K562 (cell line): ENCODE data around the gene CRYAB. TPM values are rescaled to one million over a fixed set of nuclear protein-coding genes. Genes with fewer than 3 reads are reported as not detected.

Source experiments
- ARHGAP35 ChIP-seq: fragments of 450-650 bp; IDR thresholded peaks from 2 replicates; pipeline ENCODE4 v1.6.1; 2018; ENCODE audit not compliant: partially characterized antibody
- ETS2 ChIP-seq: IDR thresholded peaks from 2 replicates; pipeline ENCODE4 v1.6.1; 2016; ENCODE audit warnings: borderline replicate concordance, missing genetic modification characterization, mild to moderate bottlenecking, moderate library complexity, missing compliant biosample characterization; ENCODE audit not compliant: poor library complexity, severe bottlenecking
- FOXP4 ChIP-seq: sonication (generic); formaldehyde crosslinking; IDR thresholded peaks from 2 replicates; pipeline ENCODE4 v1.8.0; 2022; ENCODE audit warnings: mild to moderate bottlenecking, missing genetic modification reagents, borderline replicate concordance
- KDM1A ChIP-seq, 2 experiments: fragments of 450-650 bp; IDR thresholded peaks; 2 replicates each; pipeline ENCODE4 v1.6.1; 2016; ENCODE audit warnings: mild to moderate bottlenecking in 2 of 2
- MEF2A ChIP-seq: IDR thresholded peaks from 2 replicates; pipeline ENCODE4 v1.6.1; 2011; ENCODE audit warnings: low read depth, mild to moderate bottlenecking, low read length, moderate library complexity; ENCODE audit not compliant: control insufficient read depth
- NCOR1 ChIP-seq: fragments of 450-650 bp; IDR thresholded peaks from 2 replicates; pipeline ENCODE4 v1.6.1; 2016; ENCODE audit warnings: mild to moderate bottlenecking, moderate library complexity
- NELFE ChIP-seq: IDR thresholded peaks from 2 replicates; pipeline ENCODE4 v1.6.1; 2011; ENCODE audit warnings: mild to moderate bottlenecking; ENCODE audit not compliant: insufficient read depth, insufficient read length
- NFE2L1 ChIP-seq: fragments of 450-650 bp; IDR thresholded peaks from 2 replicates; pipeline ENCODE4 v1.6.1; 2016; ENCODE audit warnings: missing genetic modification characterization, low read depth, mild to moderate bottlenecking, missing compliant biosample characterization, moderate library complexity, borderline replicate concordance
- NFXL1 ChIP-seq: fragments of 450-650 bp; formaldehyde crosslinking; IDR thresholded peaks from 2 replicates; pipeline ENCODE4 v1.4.0; 2021; ENCODE audit warnings: mild to moderate bottlenecking
- RBM34 ChIP-seq: fragments of 200-400 bp; formaldehyde crosslinking; IDR thresholded peaks from 2 replicates; pipeline ENCODE4 v1.6.1; 2018; ENCODE audit warnings: low read length, borderline replicate concordance; ENCODE audit not compliant: insufficient read depth
- SOX6 ChIP-seq: fragments of 450-650 bp; IDR thresholded peaks from 2 replicates; pipeline ENCODE4 v1.6.1; 2014; ENCODE audit warnings: mild to moderate bottlenecking
- SPI1 ChIP-seq: IDR thresholded peaks from 2 replicates; pipeline ENCODE4 v1.6.1; 2011; ENCODE audit warnings: low read depth, low read length, control low read depth, borderline replicate concordance
- SRSF1 ChIP-seq: fragments of 200-400 bp; formaldehyde crosslinking; IDR thresholded peaks from 2 replicates; pipeline ENCODE4 v1.6.1; 2017; ENCODE audit warnings: mild to moderate bottlenecking, low read depth, low read length, moderate library complexity
- SRSF9 ChIP-seq: fragments of 200-400 bp; formaldehyde crosslinking; IDR thresholded peaks from 2 replicates; pipeline ENCODE4 v1.6.1; 2017; ENCODE audit warnings: low read depth, low read length, borderline replicate concordance
- TCF15 ChIP-seq: fragments of 250-450 bp; sonication (Bioruptor Pico); IDR thresholded peaks from 2 replicates; pipeline ENCODE4 v1.8.0; 2022; ENCODE audit warnings: moderate library complexity, mild to moderate bottlenecking, inconsistent platforms
- TFAM ChIP-seq: fragments of 250-450 bp; sonication (Bioruptor Pico); conservative IDR thresholded peaks from 2 replicates; pipeline ENCODE4 v1.5.0; 2021; ENCODE audit warnings: mild to moderate bottlenecking, moderate library complexity
- ZNF407 ChIP-seq: fragments of 450-650 bp; IDR thresholded peaks from 2 replicates; pipeline ENCODE4 v1.6.1; 2016; ENCODE audit warnings: low read depth
- ZNF77 ChIP-seq: fragments of 250-450 bp; sonication (Bioruptor Pico); IDR thresholded peaks from 2 replicates; pipeline ENCODE4 v1.5.0; 2020
- polyA plus RNA-seq, 8 experiments: library from polyadenylated mRNA; depleted of rRNA in 4 of 8; stranded (reverse) in 5 of 8; unstranded in 3 of 8; fragments of >200 nt; fragmentation: Nextera tagmentation in 2 of 8; fragmentation: Illumina TruSeq in 1 of 8; extraction: Ambion mirVana in 2 of 8; extraction: Trizol in 1 of 8; gene quantifications; 2 replicates each; pipeline versions ENCODE4 v1.2.1 to v1.2.3, GENCODE V29; 2011 to 2014; ENCODE audit warnings: inconsistent platforms in 1 of 8, missing spikeins in 1 of 8
- total RNA-seq, 7 experiments: library from RNA; depleted of rRNA in 6 of 7; stranded (reverse); fragments of >200 nt in 6 of 7; fragmentation: Illumina TruSeq in 2 of 7; extraction: Trizol in 2 of 7; gene quantifications; 2 replicates each; pipeline versions ENCODE4 v1.2.1 to v1.2.3, GENCODE V29; 2011 to 2021; ENCODE audit warnings: low replicate concordance in 1 of 7

CRYAB gene
- total and polyA plus RNA-seq, 9 of the 15 experiments (the other 6 are each of a cell fraction or from before 2014, with no cell fraction given): 0.83 to 7.5 (median 3.6) TPM

- TF ChIP-seq ZNF407: no peak
- TF ChIP-seq NFE2L1: no peak
- TF ChIP-seq ETS2 (tag): no peak
- TF ChIP-seq SRSF9: no peak
- TF ChIP-seq NFXL1: no peak
- no peak for TF ChIP-seq TCF15 (CRISPR knock-in tag)
- no peak for TF ChIP-seq ARHGAP35
- TF ChIP-seq RBM34: no peak
- no peak for TF ChIP-seq ZNF77 (CRISPR knock-in tag)
- peak; percentile 81 for TF ChIP-seq NCOR1
- no peak for TF ChIP-seq FOXP4 (CRISPR knock-in tag)
- no peak for TF ChIP-seq NELFE
- peak; percentile 42 for TF ChIP-seq SOX6
- TF ChIP-seq TFAM (CRISPR knock-in tag): no peak
- no peak for TF ChIP-seq KDM1A (IDR thresholded peaks at IDR 0.05)
- no peak for TF ChIP-seq SRSF1
- no peak for TF ChIP-seq MEF2A
- 0 out of 2 replicates have a peak, but pooled peaks have one; percentile 30 for TF ChIP-seq SPI1
Observed at GRCh38 chr11:111878849-111879636, 32.5 kb downstream of the CRYAB start, which contains the start of the genes CFAP68 and FDXACB1 (continued).
